HepG2 (cell line): ENCODE measurements around the gene ACSF3. TPM values are rescaled to one million over a fixed set of nuclear protein-coding genes. Genes with fewer than 3 reads are reported as not detected.

Experiments
- CREB1 ChIP-seq, 2 experiments: fragments of 450-650 bp in 1 of 2; IDR thresholded peaks; 2 replicates each; pipeline ENCODE4 v1.6.1; 2016 to 2017; ENCODE audit warnings: control low read depth in 1 of 2, mild to moderate bottlenecking in 1 of 2, missing compliant biosample characterization in 1 of 2, missing genetic modification characterization in 1 of 2
- HES4 ChIP-seq: sonication (generic); formaldehyde crosslinking; IDR thresholded peaks from 2 replicates; pipeline ENCODE4 v1.9.0; 2021; ENCODE audit warnings: mild to moderate bottlenecking, missing genetic modification reagents, borderline replicate concordance
- MED1 ChIP-seq: sonication (generic); formaldehyde crosslinking; IDR thresholded peaks from 2 replicates; pipeline ENCODE4 v1.4.0; 2020; ENCODE audit warnings: missing genetic modification reagents
- MIXL1 ChIP-seq: IDR thresholded peaks from 2 replicates; pipeline ENCODE4 v1.6.1; 2016
- NFE2L2 ChIP-seq: fragments of 150-350 bp; IDR thresholded peaks from 2 replicates; pipeline ENCODE4 v1.6.1; 2014; ENCODE audit warnings: low read length
- NFKBIZ ChIP-seq: IDR thresholded peaks from 2 replicates; pipeline ENCODE4 v1.6.1; 2018; ENCODE audit warnings: missing genetic modification reagents, missing compliant biosample characterization
- NRL ChIP-seq: sonication (generic); formaldehyde crosslinking; IDR thresholded peaks from 2 replicates; pipeline ENCODE4 v1.5.0; 2020; ENCODE audit warnings: missing genetic modification reagents, mild to moderate bottlenecking, moderate library complexity, borderline replicate concordance
- PBX3 ChIP-seq: sonication (generic); formaldehyde crosslinking; IDR thresholded peaks from 2 replicates; pipeline ENCODE4 v1.8.1; 2023; ENCODE audit warnings: missing genetic modification reagents, inconsistent platforms, borderline replicate concordance
- PHF8 ChIP-seq: sonication (generic); formaldehyde crosslinking; IDR thresholded peaks from 2 replicates; pipeline ENCODE4 v1.5.0; 2020; ENCODE audit warnings: missing genetic modification reagents
- SIX4 ChIP-seq: sonication (generic); formaldehyde crosslinking; IDR thresholded peaks from 2 replicates; pipeline ENCODE4 v1.4.0; 2020; ENCODE audit warnings: missing genetic modification reagents
- ZNF557 ChIP-seq: sonication (generic); formaldehyde crosslinking; IDR thresholded peaks from 2 replicates; pipeline ENCODE4 v1.4.0; 2020; ENCODE audit warnings: missing genetic modification reagents
- ZNF572 ChIP-seq: sonication (generic); formaldehyde crosslinking; IDR thresholded peaks from 2 replicates; pipeline ENCODE4 v1.5.1; 2020; ENCODE audit warnings: mild to moderate bottlenecking, missing genetic modification reagents
- ZNF816 ChIP-seq: sonication (generic); formaldehyde crosslinking; IDR thresholded peaks from 2 replicates; pipeline ENCODE4 v1.8.0; 2022; ENCODE audit warnings: missing genetic modification reagents, mild to moderate bottlenecking, borderline replicate concordance
- ZNF83 ChIP-seq: sonication (generic); formaldehyde crosslinking; IDR thresholded peaks from 2 replicates; pipeline ENCODE4 v1.4.0; 2020; ENCODE audit warnings: missing genetic modification reagents, mild to moderate bottlenecking, borderline replicate concordance
- ZNF850 ChIP-seq: sonication (generic); formaldehyde crosslinking; conservative IDR thresholded peaks from 2 replicates; pipeline ENCODE4 v1.9.0; 2021; ENCODE audit warnings: mild to moderate bottlenecking, missing genetic modification reagents
- ZNF891 ChIP-seq: sonication (generic); formaldehyde crosslinking; IDR thresholded peaks from 2 replicates; pipeline ENCODE4 v1.5.0; 2020; ENCODE audit warnings: mild to moderate bottlenecking, missing genetic modification reagents
- polyA plus RNA-seq, 8 experiments: library from polyadenylated mRNA; depleted of rRNA in 3 of 8; stranded (reverse) in 7 of 8; unstranded in 1 of 8; fragments of >200 nt; fragmentation: Illumina TruSeq in 4 of 8; extraction: Trizol in 4 of 8; gene quantifications; 2 replicates each; pipeline versions ENCODE4 v1.2.1 to v1.2.3, GENCODE V29; 2011 to 2016; ENCODE audit warnings: low read depth in 4 of 8, missing spikeins in 1 of 8, mixed read lengths in 1 of 8; ENCODE audit not compliant: insufficient read depth in 1 of 8
- total RNA-seq, 5 experiments: library from RNA; depleted of rRNA; stranded (reverse); fragments of >200 nt; fragmentation: Illumina TruSeq; extraction: Trizol; gene quantifications; 2 replicates each; pipeline ENCODE4 v1.2.3, GENCODE V29; 2016; ENCODE audit warnings: low read depth in 1 of 5
- TF ChIP-seq, protein P1 (sequence below): sonication (generic); formaldehyde crosslinking; IDR thresholded peaks from 2 replicates; pipeline ENCODE4 v1.4.0; 2020; ENCODE audit warnings: low read depth, missing genetic modification reagents
- TF ChIP-seq, protein P2 (sequence below): IDR thresholded peaks from 2 replicates; pipeline ENCODE4 v1.6.1; 2016; ENCODE audit warnings: low read depth, missing genetic modification reagents, missing compliant biosample characterization
- TF ChIP-seq, protein P3 (sequence below): sonication (generic); formaldehyde crosslinking; IDR thresholded peaks from 2 replicates; pipeline ENCODE4 v1.8.1; 2023; ENCODE audit warnings: missing genetic modification reagents, mild to moderate bottlenecking, borderline replicate concordance

The ACSF3 gene
- total and polyA plus RNA-seq, 2 of the 13 experiments (the other 11 are each of a cell fraction or from before 2014, with no cell fraction given): 14.9 to 30.6 TPM

DNA sequence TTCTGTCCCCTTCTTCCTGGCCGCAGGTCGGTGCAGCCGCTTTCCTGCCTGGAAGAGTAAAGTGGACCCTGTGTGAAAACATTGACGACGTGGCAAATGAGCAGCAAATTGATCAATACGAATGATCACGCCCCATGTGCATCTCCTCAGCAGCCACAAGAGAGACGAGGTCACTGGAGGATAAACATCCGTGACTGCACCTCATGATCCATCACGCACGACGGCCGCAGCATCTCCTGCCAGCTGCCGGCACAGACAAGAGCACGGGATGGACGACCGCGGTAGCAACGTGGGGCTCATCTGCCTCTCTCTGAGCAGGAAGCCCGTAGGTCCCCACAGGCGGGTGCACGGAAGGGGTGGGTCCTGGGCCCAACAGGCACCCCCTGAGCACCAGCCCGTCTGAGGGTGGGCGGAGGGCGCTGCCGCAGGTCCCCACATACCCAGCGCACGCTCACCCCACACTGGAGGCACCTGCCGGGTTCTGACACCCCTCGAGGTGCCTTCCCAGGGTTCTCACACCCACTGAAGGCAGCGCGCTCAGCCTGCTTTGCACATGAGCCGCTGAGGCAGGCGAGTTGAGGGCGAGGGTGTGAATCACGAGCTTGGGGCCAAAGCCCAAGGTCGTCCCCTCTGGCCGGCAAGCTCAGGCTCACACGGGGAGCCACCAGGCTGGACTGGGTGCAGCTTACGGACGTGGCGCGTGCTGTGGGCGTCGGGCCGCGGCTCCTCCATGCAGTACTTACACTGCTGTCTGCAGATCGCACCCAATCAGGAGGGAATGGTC lies 65.6 kb downstream of the ACSF3 start (continued):
- TF ChIP-seq, protein P1, sequence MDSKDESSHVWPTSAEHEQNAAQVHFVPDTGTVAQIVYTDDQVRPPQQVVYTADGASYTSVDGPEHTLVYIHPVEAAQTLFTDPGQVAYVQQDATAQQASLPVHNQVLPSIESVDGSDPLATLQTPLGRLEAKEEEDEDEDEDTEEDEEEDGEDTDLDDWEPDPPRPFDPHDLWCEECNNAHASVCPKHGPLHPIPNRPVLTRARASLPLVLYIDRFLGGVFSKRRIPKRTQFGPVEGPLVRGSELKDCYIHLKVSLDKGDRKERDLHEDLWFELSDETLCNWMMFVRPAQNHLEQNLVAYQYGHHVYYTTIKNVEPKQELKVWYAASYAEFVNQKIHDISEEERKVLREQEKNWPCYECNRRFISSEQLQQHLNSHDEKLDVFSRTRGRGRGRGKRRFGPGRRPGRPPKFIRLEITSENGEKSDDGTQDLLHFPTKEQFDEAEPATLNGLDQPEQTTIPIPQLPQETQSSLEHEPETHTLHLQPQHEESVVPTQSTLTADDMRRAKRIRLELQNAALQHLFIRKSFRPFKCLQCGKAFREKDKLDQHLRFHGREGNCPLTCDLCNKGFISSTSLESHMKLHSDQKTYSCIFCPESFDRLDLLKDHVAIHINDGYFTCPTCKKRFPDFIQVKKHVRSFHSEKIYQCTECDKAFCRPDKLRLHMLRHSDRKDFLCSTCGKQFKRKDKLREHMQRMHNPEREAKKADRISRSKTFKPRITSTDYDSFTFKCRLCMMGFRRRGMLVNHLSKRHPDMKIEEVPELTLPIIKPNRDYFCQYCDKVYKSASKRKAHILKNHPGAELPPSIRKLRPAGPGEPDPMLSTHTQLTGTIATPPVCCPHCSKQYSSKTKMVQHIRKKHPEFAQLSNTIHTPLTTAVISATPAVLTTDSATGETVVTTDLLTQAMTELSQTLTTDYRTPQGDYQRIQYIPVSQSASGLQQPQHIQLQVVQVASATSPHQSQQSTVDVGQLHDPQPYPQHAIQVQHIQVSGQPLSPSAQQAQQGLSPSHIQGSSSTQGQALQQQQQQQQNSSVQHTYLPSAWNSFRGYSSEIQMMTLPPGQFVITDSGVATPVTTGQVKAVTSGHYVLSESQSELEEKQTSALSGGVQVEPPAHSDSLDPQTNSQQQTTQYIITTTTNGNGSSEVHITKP: no peak
- TF ChIP-seq ZNF83 (CRISPR knock-in tag): 0 out of 2 replicates have a peak, but pooled peaks have one; percentile 82
- TF ChIP-seq ZNF850 (CRISPR knock-in tag): no peak
- peak; percentile 18; the same call in 1 of the 2 replicates for TF ChIP-seq MIXL1
- peak; percentile 30; the same call in 1 of the 2 replicates for TF ChIP-seq PHF8 (CRISPR knock-in tag)
- TF ChIP-seq SIX4 (CRISPR knock-in tag): no peak
- TF ChIP-seq NFKBIZ: peak; percentile 74
- TF ChIP-seq ZNF891 (CRISPR knock-in tag): no peak
- TF ChIP-seq NRL (CRISPR knock-in tag): peak; percentile 72; the same call in 1 of the 2 replicates
- no peak for TF ChIP-seq ZNF557 (CRISPR knock-in tag)
- TF ChIP-seq, protein P2, sequence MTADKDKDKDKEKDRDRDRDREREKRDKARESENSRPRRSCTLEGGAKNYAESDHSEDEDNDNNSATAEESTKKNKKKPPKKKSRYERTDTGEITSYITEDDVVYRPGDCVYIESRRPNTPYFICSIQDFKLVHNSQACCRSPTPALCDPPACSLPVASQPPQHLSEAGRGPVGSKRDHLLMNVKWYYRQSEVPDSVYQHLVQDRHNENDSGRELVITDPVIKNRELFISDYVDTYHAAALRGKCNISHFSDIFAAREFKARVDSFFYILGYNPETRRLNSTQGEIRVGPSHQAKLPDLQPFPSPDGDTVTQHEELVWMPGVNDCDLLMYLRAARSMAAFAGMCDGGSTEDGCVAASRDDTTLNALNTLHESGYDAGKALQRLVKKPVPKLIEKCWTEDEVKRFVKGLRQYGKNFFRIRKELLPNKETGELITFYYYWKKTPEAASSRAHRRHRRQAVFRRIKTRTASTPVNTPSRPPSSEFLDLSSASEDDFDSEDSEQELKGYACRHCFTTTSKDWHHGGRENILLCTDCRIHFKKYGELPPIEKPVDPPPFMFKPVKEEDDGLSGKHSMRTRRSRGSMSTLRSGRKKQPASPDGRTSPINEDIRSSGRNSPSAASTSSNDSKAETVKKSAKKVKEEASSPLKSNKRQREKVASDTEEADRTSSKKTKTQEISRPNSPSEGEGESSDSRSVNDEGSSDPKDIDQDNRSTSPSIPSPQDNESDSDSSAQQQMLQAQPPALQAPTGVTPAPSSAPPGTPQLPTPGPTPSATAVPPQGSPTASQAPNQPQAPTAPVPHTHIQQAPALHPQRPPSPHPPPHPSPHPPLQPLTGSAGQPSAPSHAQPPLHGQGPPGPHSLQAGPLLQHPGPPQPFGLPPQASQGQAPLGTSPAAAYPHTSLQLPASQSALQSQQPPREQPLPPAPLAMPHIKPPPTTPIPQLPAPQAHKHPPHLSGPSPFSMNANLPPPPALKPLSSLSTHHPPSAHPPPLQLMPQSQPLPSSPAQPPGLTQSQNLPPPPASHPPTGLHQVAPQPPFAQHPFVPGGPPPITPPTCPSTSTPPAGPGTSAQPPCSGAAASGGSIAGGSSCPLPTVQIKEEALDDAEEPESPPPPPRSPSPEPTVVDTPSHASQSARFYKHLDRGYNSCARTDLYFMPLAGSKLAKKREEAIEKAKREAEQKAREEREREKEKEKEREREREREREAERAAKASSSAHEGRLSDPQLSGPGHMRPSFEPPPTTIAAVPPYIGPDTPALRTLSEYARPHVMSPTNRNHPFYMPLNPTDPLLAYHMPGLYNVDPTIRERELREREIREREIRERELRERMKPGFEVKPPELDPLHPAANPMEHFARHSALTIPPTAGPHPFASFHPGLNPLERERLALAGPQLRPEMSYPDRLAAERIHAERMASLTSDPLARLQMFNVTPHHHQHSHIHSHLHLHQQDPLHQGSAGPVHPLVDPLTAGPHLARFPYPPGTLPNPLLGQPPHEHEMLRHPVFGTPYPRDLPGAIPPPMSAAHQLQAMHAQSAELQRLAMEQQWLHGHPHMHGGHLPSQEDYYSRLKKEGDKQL (CRISPR knock-in tag): peak; percentile 35; the same call in 1 of the 2 replicates
- peak; percentile 97 for TF ChIP-seq HES4 (CRISPR knock-in tag)
- TF ChIP-seq CREB1 (IDR thresholded peaks at IDR 0.05): no peak
- no peak for TF ChIP-seq CREB1 (CRISPR knock-in tag; IDR thresholded peaks at IDR 0.05)
- TF ChIP-seq, protein P3, sequence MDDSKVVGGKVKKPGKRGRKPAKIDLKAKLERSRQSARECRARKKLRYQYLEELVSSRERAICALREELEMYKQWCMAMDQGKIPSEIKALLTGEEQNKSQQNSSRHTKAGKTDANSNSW (CRISPR knock-in tag): peak; percentile 92; the same call in 1 of the 2 replicates
- peak; percentile 97 for TF ChIP-seq ZNF572
- no peak for TF ChIP-seq ZNF816 (CRISPR knock-in tag)
- TF ChIP-seq PBX3 (CRISPR knock-in tag): no peak
- TF ChIP-seq NFE2L2: no peak
- peak; percentile 80 for TF ChIP-seq MED1 (CRISPR knock-in tag)
